GM23338 (cell line): ENCODE measurements around the gene SZT2. TPM values are rescaled to one million over a fixed set of nuclear protein-coding genes. Genes with fewer than 3 reads are reported as not detected.

Source experiments
- ATAC-seq: fragments of 200-7000 bp; cut with Tn5 transposase; 3 replicates; pipeline ENCODE4 v1.9.1; 2020
- DNase-seq: peaks from one replicate; pipeline ENCODE4 v3.0.0-alpha.2; 2015; ENCODE audit warnings: low spot score
- H2AFZ ChIP-seq: fragments of 200-600 bp; sonication (generic); 2 replicates; pipeline ENCODE4 v1.8.0; 2016; ENCODE audit warnings: antibody characterized with exemption, mild to moderate bottlenecking, moderate library complexity
- H3F3A ChIP-seq: fragments of 200-600 bp; sonication (generic); replicated peaks from 2 replicates; pipeline ENCODE4 v1.8.0; 2017; ENCODE audit warnings: antibody characterized with exemption, mixed run types, low read depth
- H3K27ac ChIP-seq: fragments of 200-600 bp; sonication (generic); 2 replicates; pipeline ENCODE4 v1.6.1; 2016; ENCODE audit warnings: low read depth
- H3K27me3 ChIP-seq: fragments of 200-600 bp; sonication (generic); 2 replicates; pipeline ENCODE4 v1.8.0; 2016; ENCODE audit warnings: mild to moderate bottlenecking, mixed run types, moderate library complexity; ENCODE audit not compliant: insufficient read depth
- H3K36me3 ChIP-seq: fragments of 200-600 bp; sonication (generic); 2 replicates; pipeline ENCODE4 v1.8.0; 2016; ENCODE audit warnings: mild to moderate bottlenecking; ENCODE audit not compliant: insufficient read depth
- H3K4me1 ChIP-seq: fragments of 200-600 bp; sonication (generic); 2 replicates; pipeline ENCODE4 v1.8.0; 2016; ENCODE audit warnings: mild to moderate bottlenecking, moderate library complexity; ENCODE audit not compliant: insufficient read depth
- H3K4me2 ChIP-seq: fragments of 200-600 bp; sonication (generic); 2 replicates; pipeline ENCODE4 v1.7.1; 2017; ENCODE audit warnings: mixed run types
- H3K4me3 ChIP-seq: fragments of 200-600 bp; sonication (generic); 2 replicates; pipeline ENCODE4 v1.6.1; 2016; ENCODE audit warnings: mixed run types
- H3K79me2 ChIP-seq: fragments of 200-600 bp; sonication (generic); replicated peaks from 2 replicates; pipeline ENCODE4 v1.8.0; 2017; ENCODE audit warnings: mild to moderate bottlenecking; ENCODE audit not compliant: insufficient read depth
- H3K9me2 ChIP-seq: fragments of 200-600 bp; sonication (generic); 2 replicates; pipeline ENCODE4 v1.8.0; 2017; ENCODE audit not compliant: insufficient read depth
- H4K20me1 ChIP-seq: fragments of 200-600 bp; sonication (generic); replicated peaks from 2 replicates; pipeline ENCODE4 v1.8.0; 2017; ENCODE audit warnings: mild to moderate bottlenecking; ENCODE audit not compliant: insufficient read depth
- H3K27ac Mint-ChIP-seq: 2 replicates; pipeline ENCODE4 v1.8.0; 2020; ENCODE audit warnings: inconsistent platforms, mild to moderate bottlenecking, moderate library complexity, mixed read lengths
- H3K27me3 Mint-ChIP-seq: 3 replicates; pipeline ENCODE4 v1.8.0; 2022; ENCODE audit warnings: low read depth, mild to moderate bottlenecking, moderate library complexity, mixed read lengths, inconsistent platforms; ENCODE audit not compliant: insufficient read depth, poor library complexity
- H3K36me3 Mint-ChIP-seq: 3 replicates; pipeline ENCODE4 v1.8.0; 2021; ENCODE audit warnings: low read depth, mild to moderate bottlenecking, inconsistent platforms, moderate library complexity, mixed read lengths
- H3K4me1 Mint-ChIP-seq: 3 replicates; pipeline ENCODE4 v1.8.0; 2020; ENCODE audit warnings: mild to moderate bottlenecking, inconsistent platforms, mixed read lengths
- H3K4me3 Mint-ChIP-seq: 3 replicates; pipeline ENCODE4 v1.8.0; 2021; ENCODE audit warnings: moderate library complexity, mild to moderate bottlenecking, inconsistent platforms, mixed read lengths
- H3K9me3 Mint-ChIP-seq: 3 replicates; pipeline ENCODE4 v1.8.0; 2020; ENCODE audit warnings: moderate library complexity, mild to moderate bottlenecking, inconsistent platforms, mixed read lengths
- CREB1 ChIP-seq: fragments of 250-450 bp; sonication (Bioruptor Pico); IDR thresholded peaks from 2 replicates; pipeline ENCODE4 v1.5.0; 2020; ENCODE audit warnings: low read depth, mild to moderate bottlenecking, moderate library complexity
- EZH2phosphoT487 ChIP-seq: fragments of 200-600 bp; sonication (generic); IDR thresholded peaks from one replicate; pipeline ENCODE4 v1.8.1; 2018; ENCODE audit warnings: antibody characterized with exemption; ENCODE audit not compliant: unreplicated experiment
- POLR2AphosphoS5 ChIP-seq: IDR thresholded peaks from 2 replicates; pipeline ENCODE4 v1.6.1; 2016; ENCODE audit warnings: antibody characterized with exemption, low read depth
- long read RNA-seq: library from polyadenylated mRNA; unstranded; transcript quantifications from one replicate; pipeline ENCODE4 v2.0.0, GENCODE V29; 2020; ENCODE audit not compliant: unreplicated experiment
- polyA plus RNA-seq: library from polyadenylated mRNA; unstranded; fragments of >200 nt; fragmentation: Nextera tagmentation; extraction: Ambion mirVana; gene quantifications from 2 replicates; pipeline ENCODE4 v1.2.1, GENCODE V29; 2016
- total RNA-seq: library from RNA; depleted of rRNA; stranded (reverse); fragments of >200 nt; shearing (Covaris generic); gene quantifications from 2 replicates; pipeline ENCODE4 v1.2.3, GENCODE V29; 2014; rRNA removed
- TF ChIP-seq, protein P1 (sequence below): fragments of 250-450 bp; sonication (Bioruptor Pico); IDR thresholded peaks from 2 replicates; pipeline ENCODE4 v1.5.0; 2020; ENCODE audit warnings: mild to moderate bottlenecking, moderate library complexity
- TF ChIP-seq, protein P2 (sequence below): IDR thresholded peaks from 2 replicates; pipeline ENCODE4 v1.6.1; 2016; ENCODE audit warnings: antibody characterized with exemption

Gene SZT2
- total RNA-seq (11.8 and 16.1 TPM in 2 replicates), polyA plus RNA-seq (3.8 and 4.1 TPM in 2 replicates)
- long read RNA-seq, partial matches to known transcripts = 0 of 2 reads
- long read RNA-seq, other reads (novel, unspliced or antisense) = 2 of 2 reads

DNA sequence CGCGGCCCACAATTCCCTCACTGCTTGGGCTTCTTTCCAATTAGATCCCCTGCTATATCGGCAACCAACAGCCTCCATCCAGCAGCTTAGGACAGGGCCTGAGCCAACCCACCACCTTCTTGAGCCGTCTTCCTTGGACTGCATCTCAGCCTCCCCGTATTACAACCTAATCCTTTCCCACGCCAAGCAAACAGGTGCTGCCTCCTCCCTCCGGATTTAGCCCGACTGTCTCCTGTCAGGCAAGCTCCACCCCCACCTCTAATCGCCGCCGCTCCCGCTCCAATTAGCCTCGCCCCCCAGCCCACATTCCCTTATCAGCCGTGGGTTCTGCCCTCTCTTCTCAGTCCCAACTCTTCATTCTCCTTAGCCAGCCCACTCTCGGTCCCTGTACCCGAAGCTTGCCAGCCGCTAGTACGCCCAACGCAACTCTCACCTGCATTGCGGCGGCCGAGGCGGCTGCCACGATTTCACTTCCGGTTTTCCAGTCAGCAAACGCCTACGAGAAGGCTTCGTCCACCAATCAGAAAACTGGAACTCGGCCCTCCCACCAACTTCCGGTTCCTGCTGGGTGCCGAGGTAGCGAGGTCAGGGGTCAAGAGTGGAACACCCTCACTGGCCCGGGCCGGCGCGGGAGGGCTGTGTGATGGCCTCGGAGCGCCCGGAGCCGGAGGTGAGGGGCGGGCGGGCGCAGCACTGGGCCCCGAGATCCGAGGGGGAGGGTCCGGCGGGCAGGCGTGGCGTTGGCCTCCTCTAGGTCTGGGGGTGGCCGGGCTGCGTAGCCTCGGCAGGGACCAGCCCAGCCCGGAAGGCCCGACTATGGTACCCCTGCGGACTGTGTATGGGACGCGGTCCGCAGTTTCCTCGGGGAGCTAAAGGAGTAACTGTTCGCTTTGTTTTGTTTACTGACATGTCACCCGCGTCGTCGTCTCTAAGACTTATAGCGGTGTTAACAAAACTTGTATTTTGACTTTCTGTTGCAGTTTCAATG is at the start of gene SZT2, which contains the start of gene MED8:
TSS of gene SZT2 (plus strand) at position 574 of the 988 bp plus-strand sequence. CDS start at position 644, 70 bp downstream.
TSS of gene MED8 (minus strand) at position 475 of the 988 bp plus-strand sequence. CDS start at position 439, 36 bp downstream.
- Histone ChIP-seq H3K9me2 (no peaks in the 10 kb centered on the region), H3K27me3 (no peaks in the 10 kb centered on the region), H3F3A (no peaks in the 10 kb centered on the region), H3K36me3 (peaks cover 25% of the 10 kb centered on the region), H3K79me2 (peaks cover 34% of the 10 kb centered on the region), H3K4me2 (peak within 1 kb of the TSS; percentile 95), H3K4me3 (peak within 1 kb of the TSS; percentile 66), H3K4me1 (peaks cover 13% of the 10 kb centered on the region; the same call in 1 of the 2 replicates), H2AFZ (peak within 1 kb of the TSS; percentile 82), H3K27ac (peak within 1 kb of the TSS; percentile 57), H4K20me1 (peaks cover 6% of the 10 kb centered on the region)
- peaks cover 2% of the 10 kb centered on the region for H3K27me3 Mint-ChIP-seq
- DNase-seq (peak; percentile 99), ATAC-seq (peak; percentile 99)
- H3K4me1 Mint-ChIP-seq = peaks cover 15% of the 10 kb centered on the region
- H3K9me3 Mint-ChIP-seq = no peaks in the 10 kb centered on the region
- H3K4me3 Mint-ChIP-seq = peak within 1 kb of the TSS; percentile 98
- H3K36me3 Mint-ChIP-seq = peaks cover 24% of the 10 kb centered on the region
- peak within 1 kb of the TSS; percentile 98 for H3K27ac Mint-ChIP-seq
- TF ChIP-seq EZH2phosphoT487 (no peak), CREB1 (CRISPR knock-in tag) (peak; percentile 79), POLR2AphosphoS5 (peak; percentile 92)
- TF ChIP-seq, protein P1, sequence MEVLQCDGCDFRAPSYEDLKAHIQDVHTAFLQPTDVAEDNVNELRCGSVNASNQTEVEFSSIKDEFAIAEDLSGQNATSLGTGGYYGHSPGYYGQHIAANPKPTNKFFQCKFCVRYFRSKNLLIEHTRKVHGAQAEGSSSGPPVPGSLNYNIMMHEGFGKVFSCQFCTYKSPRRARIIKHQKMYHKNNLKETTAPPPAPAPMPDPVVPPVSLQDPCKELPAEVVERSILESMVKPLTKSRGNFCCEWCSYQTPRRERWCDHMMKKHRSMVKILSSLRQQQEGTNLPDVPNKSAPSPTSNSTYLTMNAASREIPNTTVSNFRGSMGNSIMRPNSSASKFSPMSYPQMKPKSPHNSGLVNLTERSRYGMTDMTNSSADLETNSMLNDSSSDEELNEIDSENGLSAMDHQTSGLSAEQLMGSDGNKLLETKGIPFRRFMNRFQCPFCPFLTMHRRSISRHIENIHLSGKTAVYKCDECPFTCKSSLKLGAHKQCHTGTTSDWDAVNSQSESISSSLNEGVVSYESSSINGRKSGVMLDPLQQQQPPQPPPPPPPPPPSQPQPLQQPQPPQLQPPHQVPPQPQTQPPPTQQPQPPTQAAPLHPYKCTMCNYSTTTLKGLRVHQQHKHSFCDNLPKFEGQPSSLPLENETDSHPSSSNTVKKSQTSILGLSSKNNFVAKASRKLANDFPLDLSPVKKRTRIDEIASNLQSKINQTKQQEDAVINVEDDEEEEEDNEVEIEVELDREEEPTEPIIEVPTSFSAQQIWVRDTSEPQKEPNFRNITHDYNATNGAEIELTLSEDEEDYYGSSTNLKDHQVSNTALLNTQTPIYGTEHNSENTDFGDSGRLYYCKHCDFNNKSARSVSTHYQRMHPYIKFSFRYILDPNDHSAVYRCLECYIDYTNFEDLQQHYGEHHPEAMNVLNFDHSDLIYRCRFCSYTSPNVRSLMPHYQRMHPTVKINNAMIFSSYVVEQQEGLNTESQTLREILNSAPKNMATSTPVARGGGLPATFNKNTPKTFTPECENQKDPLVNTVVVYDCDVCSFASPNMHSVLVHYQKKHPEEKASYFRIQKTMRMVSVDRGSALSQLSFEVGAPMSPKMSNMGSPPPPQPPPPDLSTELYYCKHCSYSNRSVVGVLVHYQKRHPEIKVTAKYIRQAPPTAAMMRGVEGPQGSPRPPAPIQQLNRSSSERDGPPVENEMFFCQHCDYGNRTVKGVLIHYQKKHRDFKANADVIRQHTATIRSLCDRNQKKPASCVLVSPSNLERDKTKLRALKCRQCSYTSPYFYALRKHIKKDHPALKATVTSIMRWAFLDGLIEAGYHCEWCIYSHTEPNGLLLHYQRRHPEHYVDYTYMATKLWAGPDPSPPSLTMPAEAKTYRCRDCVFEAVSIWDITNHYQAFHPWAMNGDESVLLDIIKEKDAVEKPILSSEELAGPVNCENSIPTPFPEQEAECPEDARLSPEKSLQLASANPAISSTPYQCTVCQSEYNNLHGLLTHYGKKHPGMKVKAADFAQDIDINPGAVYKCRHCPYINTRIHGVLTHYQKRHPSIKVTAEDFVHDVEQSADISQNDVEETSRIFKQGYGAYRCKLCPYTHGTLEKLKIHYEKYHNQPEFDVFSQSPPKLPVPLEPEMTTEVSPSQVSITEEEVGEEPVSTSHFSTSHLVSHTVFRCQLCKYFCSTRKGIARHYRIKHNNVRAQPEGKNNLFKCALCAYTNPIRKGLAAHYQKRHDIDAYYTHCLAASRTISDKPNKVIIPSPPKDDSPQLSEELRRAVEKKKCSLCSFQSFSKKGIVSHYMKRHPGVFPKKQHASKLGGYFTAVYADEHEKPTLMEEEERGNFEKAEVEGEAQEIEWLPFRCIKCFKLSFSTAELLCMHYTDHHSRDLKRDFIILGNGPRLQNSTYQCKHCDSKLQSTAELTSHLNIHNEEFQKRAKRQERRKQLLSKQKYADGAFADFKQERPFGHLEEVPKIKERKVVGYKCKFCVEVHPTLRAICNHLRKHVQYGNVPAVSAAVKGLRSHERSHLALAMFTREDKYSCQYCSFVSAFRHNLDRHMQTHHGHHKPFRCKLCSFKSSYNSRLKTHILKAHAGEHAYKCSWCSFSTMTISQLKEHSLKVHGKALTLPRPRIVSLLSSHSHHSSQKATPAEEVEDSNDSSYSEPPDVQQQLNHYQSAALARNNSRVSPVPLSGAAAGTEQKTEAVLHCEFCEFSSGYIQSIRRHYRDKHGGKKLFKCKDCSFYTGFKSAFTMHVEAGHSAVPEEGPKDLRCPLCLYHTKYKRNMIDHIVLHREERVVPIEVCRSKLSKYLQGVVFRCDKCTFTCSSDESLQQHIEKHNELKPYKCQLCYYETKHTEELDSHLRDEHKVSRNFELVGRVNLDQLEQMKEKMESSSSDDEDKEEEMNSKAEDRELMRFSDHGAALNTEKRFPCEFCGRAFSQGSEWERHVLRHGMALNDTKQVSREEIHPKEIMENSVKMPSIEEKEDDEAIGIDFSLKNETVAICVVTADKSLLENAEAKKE (CRISPR knock-in tag) = no peak
- TF ChIP-seq, protein P2, sequence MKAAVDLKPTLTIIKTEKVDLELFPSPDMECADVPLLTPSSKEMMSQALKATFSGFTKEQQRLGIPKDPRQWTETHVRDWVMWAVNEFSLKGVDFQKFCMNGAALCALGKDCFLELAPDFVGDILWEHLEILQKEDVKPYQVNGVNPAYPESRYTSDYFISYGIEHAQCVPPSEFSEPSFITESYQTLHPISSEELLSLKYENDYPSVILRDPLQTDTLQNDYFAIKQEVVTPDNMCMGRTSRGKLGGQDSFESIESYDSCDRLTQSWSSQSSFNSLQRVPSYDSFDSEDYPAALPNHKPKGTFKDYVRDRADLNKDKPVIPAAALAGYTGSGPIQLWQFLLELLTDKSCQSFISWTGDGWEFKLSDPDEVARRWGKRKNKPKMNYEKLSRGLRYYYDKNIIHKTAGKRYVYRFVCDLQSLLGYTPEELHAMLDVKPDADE = peak; percentile 84
